ENCODE data around the gene PCYOX1L. TPM values are rescaled to one million over a fixed set of nuclear protein-coding genes. Genes with fewer than 3 reads are reported as not detected.
A peak's percentile ranks its signal among the peaks of the same experiment; 100 is the strongest.

The PCYOX1L gene
- total RNA-seq, 1 experiment from 2014 or later: 15.3 TPM

DNA sequence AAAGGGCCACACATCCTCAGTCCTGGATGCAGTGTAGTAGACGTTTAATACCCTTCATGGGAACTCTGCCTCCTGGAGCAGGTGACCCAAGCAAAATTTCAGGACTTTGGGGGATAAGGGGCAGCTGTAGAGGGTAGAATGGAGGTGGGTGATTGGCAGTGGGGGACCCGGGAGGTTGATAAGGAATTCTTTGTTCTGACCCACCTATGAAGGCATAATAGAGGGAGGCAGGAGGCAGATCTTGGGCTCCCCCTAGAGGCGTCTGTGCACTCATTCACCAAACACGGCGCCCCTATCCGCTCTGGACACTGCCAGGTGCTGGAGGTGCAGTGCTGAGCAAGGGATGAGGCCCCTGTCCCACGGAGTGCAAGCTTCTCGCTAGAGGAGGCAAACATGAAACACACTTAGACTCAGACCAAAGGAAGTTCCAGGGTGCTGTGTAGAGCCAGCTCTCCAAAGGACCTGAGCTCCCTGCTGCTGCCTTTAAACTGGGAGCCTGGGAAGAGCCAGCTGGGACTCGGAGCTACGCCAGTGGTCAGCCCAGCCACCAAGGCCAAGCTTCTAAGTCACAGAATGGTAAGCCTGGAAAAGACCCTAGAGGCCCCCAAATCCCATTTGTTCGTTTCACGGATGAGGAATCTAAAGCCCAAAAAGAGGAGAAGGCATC is 13.6 kb downstream of the PCYOX1L start:
- Histone ChIP-seq H2BK15ac (ENCODE audit: low read depth, low read length) (no peak overlapping the region), H4K20me1 (ENCODE audit: control insufficient read depth, insufficient read depth, insufficient read length) (no peaks in the 10 kb centered on the region), H2AK5ac (ENCODE audit: insufficient read length, low read length) (no peak overlapping the region), H3K4ac (ENCODE audit: low read depth, low read length) (no peak overlapping the region), H3K9ac (ENCODE audit: extremely low read depth, insufficient read length, low read length) (no peak overlapping the region), H2BK5ac (ENCODE audit: insufficient read length, low read length) (no peak overlapping the region), H3K4me1 (ENCODE audit: insufficient read depth, low read length) (no peaks in the 10 kb centered on the region), H4K91ac (ENCODE audit: insufficient read length, low read depth, low read length) (no peak overlapping the region), H2BK20ac (ENCODE audit: low read depth, low read length, poor library complexity, severe bottlenecking) (no peak overlapping the region), H3K79me1 (ENCODE audit: insufficient read depth, low read depth, low read length, poor library complexity, severe bottlenecking) (no peaks in the 10 kb centered on the region), H3K23ac (ENCODE audit: insufficient read length, low read depth, low read length) (no peak overlapping the region), H3K18ac (ENCODE audit: insufficient read length, low read depth, low read length) (no peak overlapping the region), H2BK12ac (ENCODE audit: insufficient read length, low read depth, low read length) (no peak overlapping the region), H3K56ac (ENCODE audit: insufficient read length, low read depth, low read length) (no peak overlapping the region), H3K23me2 (ENCODE audit: insufficient read length, low read depth, low read length, poor library complexity, severe bottlenecking) (no peaks in the 10 kb centered on the region), H3K4me2 (ENCODE audit: insufficient read depth, insufficient read length, low read length) (no peak overlapping the region), H4K8ac (replicated peaks; ENCODE audit: insufficient read length, low read depth, low read length) (no peak overlapping the region), H3K9me3 (ENCODE audit: control insufficient read depth, low read depth, low read length) (no peaks in the 10 kb centered on the region), H3K79me2 (ENCODE audit: insufficient read depth, low read length) (no peaks in the 10 kb centered on the region), H3K27me3 (ENCODE audit: insufficient read depth, low read length) (no peaks in the 10 kb centered on the region), H3T11ph (ENCODE audit: low read length) (no peak overlapping the region), H2BK120ac (ENCODE audit: low read depth, low read length, poor library complexity, severe bottlenecking) (no peak overlapping the region), H4K5ac (ENCODE audit: insufficient read length, low read depth, low read length) (no peak overlapping the region), H3K14ac (ENCODE audit: insufficient read depth, low read length) (no peak overlapping the region), H2AFZ (ENCODE audit: low read length) (no peak overlapping the region), H3K27ac (ENCODE audit: insufficient read length, low read depth, low read length) (no peak overlapping the region)
- no peaks in the 10 kb centered on the region for H3K27me3 Mint-ChIP-seq (ENCODE audit: low read depth)
- H3K4me1 Mint-ChIP-seq: peaks cover 19 to 25% of the 10 kb centered on the region in 2 experiments
- H3K36me3 Mint-ChIP-seq (ENCODE audit: insufficient read depth in 1 of 3, low read depth in 3 of 3): peaks cover 0 to 13% (median 0%) of the 10 kb centered on the region in 3 experiments; a peak in 5 of 7 replicates
- no CpG with 5 or more reads among the region's 12 CpGs for WGBS (ENCODE audit: extremely low coverage, insufficient read length, low lambda C conversion rate)
- DNase-seq: peak; percentile 85
- no peaks in the 10 kb centered on the region for H3K9me3 Mint-ChIP-seq
- H3K4me3 Mint-ChIP-seq: no peak overlapping the region; a peak in 1 of 5 replicates
- TF ChIP-seq, protein P1, sequence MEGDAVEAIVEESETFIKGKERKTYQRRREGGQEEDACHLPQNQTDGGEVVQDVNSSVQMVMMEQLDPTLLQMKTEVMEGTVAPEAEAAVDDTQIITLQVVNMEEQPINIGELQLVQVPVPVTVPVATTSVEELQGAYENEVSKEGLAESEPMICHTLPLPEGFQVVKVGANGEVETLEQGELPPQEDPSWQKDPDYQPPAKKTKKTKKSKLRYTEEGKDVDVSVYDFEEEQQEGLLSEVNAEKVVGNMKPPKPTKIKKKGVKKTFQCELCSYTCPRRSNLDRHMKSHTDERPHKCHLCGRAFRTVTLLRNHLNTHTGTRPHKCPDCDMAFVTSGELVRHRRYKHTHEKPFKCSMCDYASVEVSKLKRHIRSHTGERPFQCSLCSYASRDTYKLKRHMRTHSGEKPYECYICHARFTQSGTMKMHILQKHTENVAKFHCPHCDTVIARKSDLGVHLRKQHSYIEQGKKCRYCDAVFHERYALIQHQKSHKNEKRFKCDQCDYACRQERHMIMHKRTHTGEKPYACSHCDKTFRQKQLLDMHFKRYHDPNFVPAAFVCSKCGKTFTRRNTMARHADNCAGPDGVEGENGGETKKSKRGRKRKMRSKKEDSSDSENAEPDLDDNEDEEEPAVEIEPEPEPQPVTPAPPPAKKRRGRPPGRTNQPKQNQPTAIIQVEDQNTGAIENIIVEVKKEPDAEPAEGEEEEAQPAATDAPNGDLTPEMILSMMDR (conservative IDR thresholded peaks at IDR 0.05): peak; percentile 86
- H3K27ac Mint-ChIP-seq: peak overlapping the region in 1 of 3 experiments; percentile 49; a peak in 1 of 7 replicates

Data from H9 (cell line).